NAMALWA (cell line): Measurements from ENCODE around the gene HAUS8.

Source experiments
- DNase-seq: peaks from one replicate; pipeline ENCODE4 v3.0.0-alpha.2; 2015; ENCODE audit warnings: low spot score

The HAUS8 gene

GRCh38 chr19:17075864-17076542, 751 bp upstream of the HAUS8 start:
- peak; percentile 63 for DNase-seq

- DNase-seq: peak; percentile 75
Observed at GRCh38 chr19:17074634-17075034, 618 bp downstream of the HAUS8 start.

- DNase-seq: peak; percentile 84
Observed at GRCh38 chr19:17073869-17074633, 1.2 kb downstream of the HAUS8 start.

GRCh38 chr19:17070912-17071311, 4.3 kb downstream of the HAUS8 start:
- DNase-seq: no peak

GRCh38 chr19:17070421-17070820, 4.8 kb downstream of the HAUS8 start:
- no peak for DNase-seq

GRCh38 chr19:17069193-17069592, 6.1 kb downstream of the HAUS8 start:
- peak; percentile 29 for DNase-seq

- DNase-seq: no peak
Observed at GRCh38 chr19:17063428-17063827, 11.8 kb downstream of the HAUS8 start.

GRCh38 chr19:17061691-17062090, 13.6 kb downstream of the HAUS8 start:
- DNase-seq: no peak

GRCh38 chr19:17061205-17061604, 14.0 kb downstream of the HAUS8 start:
- DNase-seq: no peak

- no peak for DNase-seq
Observed at GRCh38 chr19:17060802-17061201, 14.4 kb downstream of the HAUS8 start.

GRCh38 chr19:17058236-17058635, 17.0 kb downstream of the HAUS8 start:
- no peak for DNase-seq

GRCh38 chr19:17055636-17056035, 19.6 kb downstream of the HAUS8 start:
- no peak for DNase-seq

GRCh38 chr19:17054746-17055145, 20.5 kb downstream of the HAUS8 start:
- DNase-seq: no peak

GRCh38 chr19:17052439-17052838, 22.8 kb downstream of the HAUS8 start:
- peak; percentile 63 for DNase-seq

- no peak for DNase-seq
Observed at GRCh38 chr19:17049711-17050280, 25.5 kb downstream of the HAUS8 start.

GRCh38 chr19:17048885-17049453, 26.3 kb downstream of the HAUS8 start:
- DNase-seq: no peak

- no peak for DNase-seq
Observed at GRCh38 chr19:17045907-17046502, 29.2 kb downstream of the HAUS8 start.

GRCh38 chr19:17043744-17044143, 31.5 kb downstream of the HAUS8 start:
- DNase-seq: no peak

- DNase-seq: no peak
Observed at GRCh38 chr19:17041976-17042375, 33.3 kb downstream of the HAUS8 start.

- no peak for DNase-seq
Observed at GRCh38 chr19:17037966-17038500, 37.2 kb downstream of the HAUS8 start.

GRCh38 chr19:17037184-17037583, 38.1 kb downstream of the HAUS8 start:
- DNase-seq: no peak

- DNase-seq: no peak
Observed at GRCh38 chr19:17036640-17037039, 38.6 kb downstream of the HAUS8 start.
